Measurements from ENCODE around the gene JAZF1.

DNA sequence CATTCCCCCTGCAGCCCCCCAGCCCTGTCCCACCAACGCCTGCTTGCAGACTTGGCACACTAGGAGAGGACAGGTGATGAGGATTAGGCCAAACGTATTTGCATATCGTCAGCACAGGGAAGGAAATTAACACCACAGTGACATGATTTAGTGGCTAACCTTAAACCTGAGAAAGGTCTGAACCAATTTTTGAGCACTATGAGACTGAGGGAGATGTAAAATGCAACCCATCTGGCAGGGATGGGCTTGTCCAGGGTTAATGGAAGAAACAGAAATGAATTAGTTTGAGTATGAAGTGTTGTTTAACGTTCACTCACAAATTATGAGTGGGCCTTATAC lies 257.0 kb downstream of the JAZF1 start:
- TF ChIP-seq, protein P1, sequence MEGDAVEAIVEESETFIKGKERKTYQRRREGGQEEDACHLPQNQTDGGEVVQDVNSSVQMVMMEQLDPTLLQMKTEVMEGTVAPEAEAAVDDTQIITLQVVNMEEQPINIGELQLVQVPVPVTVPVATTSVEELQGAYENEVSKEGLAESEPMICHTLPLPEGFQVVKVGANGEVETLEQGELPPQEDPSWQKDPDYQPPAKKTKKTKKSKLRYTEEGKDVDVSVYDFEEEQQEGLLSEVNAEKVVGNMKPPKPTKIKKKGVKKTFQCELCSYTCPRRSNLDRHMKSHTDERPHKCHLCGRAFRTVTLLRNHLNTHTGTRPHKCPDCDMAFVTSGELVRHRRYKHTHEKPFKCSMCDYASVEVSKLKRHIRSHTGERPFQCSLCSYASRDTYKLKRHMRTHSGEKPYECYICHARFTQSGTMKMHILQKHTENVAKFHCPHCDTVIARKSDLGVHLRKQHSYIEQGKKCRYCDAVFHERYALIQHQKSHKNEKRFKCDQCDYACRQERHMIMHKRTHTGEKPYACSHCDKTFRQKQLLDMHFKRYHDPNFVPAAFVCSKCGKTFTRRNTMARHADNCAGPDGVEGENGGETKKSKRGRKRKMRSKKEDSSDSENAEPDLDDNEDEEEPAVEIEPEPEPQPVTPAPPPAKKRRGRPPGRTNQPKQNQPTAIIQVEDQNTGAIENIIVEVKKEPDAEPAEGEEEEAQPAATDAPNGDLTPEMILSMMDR (IDR thresholded peaks at IDR 0.05): no peak
- TF ChIP-seq POLR2A (IDR thresholded peaks at IDR 0.05): no peak

Data from testis (tissue), 2 donors.